Suppressor macrophage treated with lipopolysaccharide for 1 hour (primary cell): ENCODE measurements around the gene LHX4.

Experiments used
- DNase-seq, 3 donors: peaks; one replicate each; pipeline ENCODE4 v3.0.0-alpha.2; 2020 to 2022

LHX4 gene

GRCh38 chr1:180311011-180311730, 81.1 kb downstream of the LHX4 start:
- DNase-seq: no peak

DNA sequence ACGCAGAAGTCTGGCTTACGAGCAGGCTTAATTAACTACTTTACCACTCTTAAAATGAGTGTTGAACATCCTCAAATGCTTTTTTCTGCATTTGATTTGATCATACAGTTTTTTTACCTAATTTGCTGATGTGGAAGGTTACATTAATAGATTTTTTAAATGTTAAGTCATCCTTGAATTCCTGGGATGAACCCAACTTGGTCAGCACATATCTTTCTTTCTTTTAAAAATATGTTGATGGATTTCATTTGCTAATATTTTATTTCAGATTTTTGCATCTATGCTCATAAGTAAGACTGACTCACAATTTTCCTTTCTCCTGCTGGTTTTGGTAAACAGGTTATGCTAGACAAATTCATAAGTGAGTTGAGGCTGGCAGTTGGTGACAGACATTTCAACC, 82.9 kb downstream of the LHX4 start:
- no peak for DNase-seq

GRCh38 chr1:180327089-180327488, 97.0 kb downstream of the LHX4 start:
- no peak for DNase-seq
